Endometrial microvascular endothelial cells (primary cell): ENCODE data around the gene C15orf39. TPM values are rescaled to one million over a fixed set of nuclear protein-coding genes. Genes with fewer than 3 reads are reported as not detected.

Experiments
- in situ Hi-C: cut with HindIII; loops from 2 replicates; pipeline ENCODE4 v1.10.0; 2017; ENCODE audit warnings: low sequenced_read_pairs, low pct_unique_long_range_greater_than_20kb; ENCODE audit errors: inconsistent ontology term
- total RNA-seq: library from RNA; depleted of rRNA; stranded (reverse); fragments of >200 nt; gene quantifications from one replicate; pipeline ENCODE4 v1.2.3, GENCODE V29; 2015; ENCODE audit errors: inconsistent ontology term

Gene C15orf39
- total RNA-seq, 1 donor from 2014 or later, result 16.1 TPM

DNA sequence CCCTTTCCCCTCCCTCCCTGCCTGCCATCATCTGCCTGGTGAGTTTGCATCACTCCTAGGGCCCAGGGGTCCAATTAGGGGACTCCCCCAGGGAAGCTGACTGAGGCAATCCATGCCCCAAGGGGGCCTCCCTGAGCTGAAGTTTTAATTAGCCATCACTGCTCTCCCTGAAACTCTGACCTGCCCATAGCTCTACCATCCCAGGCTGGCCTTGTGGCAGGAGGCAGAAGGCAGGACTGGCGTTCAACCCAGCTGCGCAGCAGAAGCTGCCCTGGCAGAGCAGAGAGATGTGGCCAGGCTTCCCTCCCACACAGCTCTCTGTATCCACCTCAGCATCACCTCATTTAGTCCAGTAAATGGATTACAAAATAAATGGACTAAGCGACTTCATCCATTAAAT lies 7.7 kb upstream of the C15orf39 start:
- in situ Hi-C loops, result no loop called here

DNA sequence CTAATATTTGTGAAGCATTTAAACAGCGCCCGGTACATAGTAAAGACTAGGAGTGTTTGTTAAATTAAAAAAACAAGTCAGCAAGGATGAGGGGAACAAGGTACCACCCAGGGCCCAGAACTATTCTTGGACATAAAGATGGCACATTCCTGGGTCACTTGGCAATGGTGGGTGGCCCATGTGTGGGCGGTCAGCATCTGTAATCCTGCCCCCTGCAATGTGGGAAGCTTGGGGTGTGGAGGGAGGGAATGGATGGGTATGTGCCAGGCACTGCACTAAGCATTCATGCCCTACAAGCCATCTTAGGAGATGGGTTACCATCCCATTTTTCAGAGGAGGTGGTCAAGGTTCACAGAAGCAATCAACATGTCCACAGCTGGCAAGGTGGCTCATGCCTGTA lies 7.3 kb upstream of the C15orf39 start:
- in situ Hi-C loops, result no loop called here

DNA sequence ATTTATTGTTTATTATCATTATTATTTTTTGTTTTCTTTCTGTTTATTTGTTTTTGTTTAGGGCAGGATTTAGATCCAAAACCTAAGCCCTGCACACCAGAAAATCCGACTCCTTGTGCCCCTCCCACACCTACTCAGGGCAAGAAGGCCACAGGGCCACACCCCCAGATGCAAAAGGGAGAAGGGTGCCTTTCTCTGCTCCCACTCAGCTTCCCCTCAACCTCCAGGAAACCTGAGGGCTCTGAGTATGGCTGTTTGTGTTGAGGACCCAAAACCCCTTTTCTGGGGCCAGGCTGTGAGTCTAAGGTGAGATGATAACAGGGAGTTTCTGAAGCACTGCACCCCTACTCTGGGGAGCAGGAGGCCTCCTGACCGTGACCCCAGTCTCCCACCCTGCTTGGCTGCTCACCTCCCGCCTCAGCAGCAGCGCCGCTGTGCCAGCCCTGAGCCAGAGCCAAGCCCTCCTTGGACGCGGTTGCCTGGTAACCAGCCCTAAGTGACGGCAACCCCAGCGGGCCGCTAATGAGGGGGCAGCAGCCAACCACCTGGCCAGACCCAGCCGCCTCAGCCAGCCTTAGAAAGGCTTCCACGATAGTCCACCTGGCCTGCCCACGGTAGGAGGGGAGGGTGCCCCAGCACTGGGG lies 6.4 kb upstream of the C15orf39 start:
- in situ Hi-C loops, result no loop called here

DNA sequence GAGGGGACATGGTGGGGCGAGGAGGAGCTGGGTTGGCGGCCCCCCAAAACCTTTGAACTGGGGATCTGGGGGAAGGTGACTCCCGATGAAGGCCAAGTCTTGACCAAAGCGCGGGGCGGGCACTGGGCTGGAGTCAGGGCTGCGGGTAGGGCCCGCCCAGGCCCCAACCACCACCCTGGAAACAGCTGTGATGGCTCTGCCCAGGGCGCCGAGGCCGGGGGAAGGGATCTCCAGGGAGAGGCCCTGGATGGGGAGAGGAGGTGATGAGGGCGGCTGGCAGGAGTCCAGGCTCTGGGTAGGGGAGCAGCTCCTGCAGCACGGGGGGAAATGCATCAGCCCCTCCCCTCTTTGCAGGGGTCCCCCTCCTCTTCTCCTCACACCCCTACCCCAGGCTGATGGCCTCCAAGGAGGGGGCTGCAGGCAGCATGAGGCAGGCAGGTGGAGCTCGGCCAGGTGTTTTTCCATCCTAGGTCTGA lies 5.9 kb upstream of the C15orf39 start:
- in situ Hi-C loops, result no loop called here

DNA sequence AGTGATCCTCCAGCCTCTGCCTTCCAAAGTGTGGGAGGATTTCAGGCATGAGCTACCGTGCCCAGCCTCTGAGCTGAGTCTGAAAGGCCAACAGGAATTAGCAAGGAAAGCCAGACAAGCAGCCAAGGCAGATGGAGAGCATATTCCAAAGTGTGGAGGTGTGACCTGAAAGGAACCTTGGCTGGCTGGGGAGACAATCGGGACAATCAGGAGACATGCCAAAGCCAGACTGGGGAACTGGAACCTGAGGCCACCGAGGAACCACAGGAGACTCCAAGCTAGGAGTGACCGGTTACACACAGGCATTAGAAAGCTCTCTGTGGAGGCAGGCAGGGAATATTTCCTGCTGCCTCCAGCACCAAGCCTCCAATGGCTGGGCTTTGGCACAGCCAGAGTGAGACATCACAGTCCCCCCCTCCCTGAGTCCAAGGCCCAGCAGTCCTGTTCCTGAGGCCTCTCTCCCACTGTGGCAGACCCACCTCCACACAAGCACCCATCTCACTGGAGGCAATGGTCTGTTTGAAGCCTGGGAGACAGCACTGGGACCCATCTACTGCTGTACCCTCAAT lies 4.5 kb upstream of the C15orf39 start:
- in situ Hi-C loops, result no loop called here

DNA sequence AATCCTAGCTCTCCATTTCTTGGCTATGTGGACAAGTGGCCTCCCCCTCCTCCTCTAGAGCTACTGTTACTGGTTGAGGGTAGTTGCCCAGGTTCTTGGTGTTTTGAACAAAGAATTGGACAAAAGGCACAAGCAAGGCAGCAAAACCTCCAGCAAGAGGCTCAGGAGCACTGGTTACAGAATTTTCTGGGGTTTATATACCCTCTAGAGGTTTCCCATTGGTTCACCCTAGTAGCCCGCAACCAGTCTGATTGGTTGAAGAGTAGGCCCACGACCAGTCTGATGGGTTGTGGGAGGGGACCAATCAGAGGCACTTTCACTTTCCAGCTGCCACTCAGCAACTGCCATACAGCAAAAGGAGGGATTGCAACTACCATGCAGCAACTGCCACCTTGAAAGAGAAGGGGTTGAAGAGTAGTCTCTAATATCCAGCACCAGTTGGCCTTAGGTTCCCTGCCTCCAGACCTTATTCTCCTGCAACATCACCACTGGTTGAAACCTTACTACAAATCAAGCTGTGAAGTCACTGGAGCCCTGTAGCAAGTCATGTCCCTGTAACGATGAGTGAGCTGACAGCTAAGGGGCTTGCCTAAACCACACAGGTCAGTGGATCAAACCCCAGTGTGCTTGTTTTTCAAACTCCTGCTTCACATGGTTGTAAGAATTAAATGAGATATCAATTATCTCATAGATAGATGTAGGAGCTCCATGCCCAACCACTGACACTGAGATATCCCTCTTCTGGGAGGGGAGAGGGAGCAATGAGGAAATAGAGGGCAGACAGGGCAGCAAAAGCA lies 2.9 kb upstream of the C15orf39 start:
- in situ Hi-C loops, result no loop called here

DNA sequence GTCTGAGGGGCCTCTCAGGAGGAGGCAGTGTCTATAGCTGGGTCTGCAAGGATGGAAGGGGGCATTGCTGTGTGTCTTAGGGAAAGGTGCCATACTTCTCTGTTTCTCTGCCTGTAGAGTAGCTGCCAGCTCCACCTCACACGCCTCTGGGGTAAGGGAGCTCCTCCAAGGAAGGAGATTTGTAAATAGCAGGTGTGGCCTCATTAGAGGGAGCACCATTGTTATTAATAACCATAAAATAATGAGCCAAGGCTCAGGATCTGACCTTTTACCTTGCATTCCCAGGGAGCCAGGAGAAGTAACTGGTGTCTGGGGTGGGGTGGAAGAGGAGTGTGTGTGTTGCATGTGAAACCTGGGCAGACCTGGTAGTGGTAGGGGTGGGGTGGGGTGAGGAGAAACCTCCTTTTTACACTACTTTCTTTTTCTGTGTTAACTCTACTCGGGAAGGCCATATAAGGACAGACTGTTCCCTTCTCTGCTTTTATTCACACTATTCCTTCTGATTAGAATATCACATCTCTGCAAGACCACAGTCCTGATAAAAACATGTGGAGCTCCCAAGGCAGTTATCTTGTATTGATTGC lies 2.2 kb upstream of the C15orf39 start:
- in situ Hi-C loops, result no loop called here

DNA sequence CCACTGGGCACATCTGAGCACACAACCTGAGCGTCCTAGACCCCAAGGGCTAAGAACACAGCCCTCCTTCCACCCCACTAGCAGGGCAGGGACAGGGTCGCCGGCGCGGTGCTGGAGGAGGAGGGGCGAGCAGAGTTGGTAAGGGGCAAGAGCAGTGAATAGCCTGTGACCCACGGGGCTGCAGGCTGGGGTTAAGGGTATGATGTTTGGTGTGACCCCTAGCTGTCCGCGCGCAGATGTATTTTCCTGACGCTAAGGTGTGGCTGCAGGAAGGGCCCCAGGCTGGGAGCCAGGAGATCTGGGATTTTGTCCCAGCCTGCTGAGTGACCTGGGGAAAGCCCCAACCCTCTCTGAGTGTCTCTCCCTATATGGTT lies 1.3 kb upstream of the C15orf39 start:
- in situ Hi-C loops, result no loop called here

DNA sequence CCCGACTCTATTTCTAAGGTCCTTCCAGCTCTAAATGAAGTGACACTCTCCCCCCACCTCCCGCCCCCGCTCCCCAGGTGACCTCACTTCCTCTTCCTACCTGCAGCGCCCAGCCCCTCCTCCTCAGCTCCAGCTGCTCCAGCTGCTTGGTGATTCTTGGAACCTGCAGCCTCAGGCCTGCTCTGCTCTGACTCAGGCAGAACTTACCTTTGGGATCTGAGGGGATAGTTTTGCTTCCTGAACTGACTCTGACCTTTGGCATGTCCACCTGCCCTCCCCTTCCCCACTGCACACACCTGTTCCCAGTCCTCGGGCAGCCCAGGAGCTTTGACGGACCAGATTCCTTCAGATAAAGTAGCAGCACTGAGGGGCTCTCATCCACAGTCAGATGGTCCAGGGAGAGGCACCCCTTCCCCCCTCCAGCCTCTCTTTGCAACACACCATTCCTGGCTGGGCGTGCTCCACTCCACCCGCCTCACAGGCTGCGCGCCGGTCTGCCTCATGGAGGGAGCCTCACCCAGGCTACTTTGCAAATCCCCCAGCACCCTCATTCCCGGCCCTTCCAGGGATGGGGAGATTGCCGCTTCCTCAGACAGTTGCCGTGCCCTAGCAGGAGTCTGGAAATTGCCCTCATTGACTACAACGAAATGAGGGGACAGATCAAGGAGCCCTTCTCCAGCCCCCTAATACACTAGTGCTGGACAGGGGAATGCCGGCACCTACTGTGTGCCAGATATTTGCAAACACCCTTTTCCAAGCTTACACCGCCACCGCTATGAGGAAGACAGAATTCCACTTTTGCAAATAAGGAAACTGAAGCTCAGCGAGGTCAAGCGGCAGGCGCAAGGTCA lies 692 bp upstream of the C15orf39 start:
- in situ Hi-C loops, result no loop called here

DNA sequence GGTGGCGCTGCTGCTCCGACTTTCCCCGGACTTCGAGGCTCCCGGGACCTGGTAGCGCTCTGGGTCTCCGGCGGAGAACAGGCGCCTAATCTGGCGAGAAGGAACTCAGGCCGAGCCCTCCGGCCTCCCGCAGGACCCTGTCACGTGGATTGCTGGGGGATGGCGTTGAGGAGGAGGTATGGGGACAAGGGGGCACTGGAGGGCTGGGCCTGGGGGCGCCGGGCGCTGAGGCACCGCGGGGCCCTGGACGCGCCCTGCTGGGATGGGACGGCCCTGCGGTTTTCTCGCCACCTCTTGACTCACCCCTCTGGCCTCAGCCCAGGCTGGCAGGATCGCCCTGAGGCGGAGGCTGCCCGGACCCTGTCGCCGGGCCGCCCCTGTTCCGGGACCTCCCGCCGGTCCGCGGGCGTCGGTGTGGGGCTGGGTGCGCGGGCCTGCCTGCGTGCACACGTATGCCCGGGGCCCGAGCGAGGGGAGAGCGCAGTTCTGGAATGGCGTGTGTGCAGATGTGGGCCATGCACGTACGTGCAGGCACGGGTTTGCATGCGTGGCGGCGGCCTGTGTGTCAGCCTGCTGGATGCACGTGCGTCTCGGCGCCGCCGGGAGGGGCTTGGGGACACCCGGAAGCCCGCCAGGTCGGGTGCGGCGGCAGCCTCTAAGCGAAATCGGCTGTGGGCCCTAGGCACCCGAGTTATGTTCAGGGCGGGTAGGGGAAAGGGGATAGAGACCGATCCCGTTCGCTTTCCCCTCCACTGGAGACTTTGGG lies 752 bp downstream of the C15orf39 start:
- in situ Hi-C loops, result no loop called here

DNA sequence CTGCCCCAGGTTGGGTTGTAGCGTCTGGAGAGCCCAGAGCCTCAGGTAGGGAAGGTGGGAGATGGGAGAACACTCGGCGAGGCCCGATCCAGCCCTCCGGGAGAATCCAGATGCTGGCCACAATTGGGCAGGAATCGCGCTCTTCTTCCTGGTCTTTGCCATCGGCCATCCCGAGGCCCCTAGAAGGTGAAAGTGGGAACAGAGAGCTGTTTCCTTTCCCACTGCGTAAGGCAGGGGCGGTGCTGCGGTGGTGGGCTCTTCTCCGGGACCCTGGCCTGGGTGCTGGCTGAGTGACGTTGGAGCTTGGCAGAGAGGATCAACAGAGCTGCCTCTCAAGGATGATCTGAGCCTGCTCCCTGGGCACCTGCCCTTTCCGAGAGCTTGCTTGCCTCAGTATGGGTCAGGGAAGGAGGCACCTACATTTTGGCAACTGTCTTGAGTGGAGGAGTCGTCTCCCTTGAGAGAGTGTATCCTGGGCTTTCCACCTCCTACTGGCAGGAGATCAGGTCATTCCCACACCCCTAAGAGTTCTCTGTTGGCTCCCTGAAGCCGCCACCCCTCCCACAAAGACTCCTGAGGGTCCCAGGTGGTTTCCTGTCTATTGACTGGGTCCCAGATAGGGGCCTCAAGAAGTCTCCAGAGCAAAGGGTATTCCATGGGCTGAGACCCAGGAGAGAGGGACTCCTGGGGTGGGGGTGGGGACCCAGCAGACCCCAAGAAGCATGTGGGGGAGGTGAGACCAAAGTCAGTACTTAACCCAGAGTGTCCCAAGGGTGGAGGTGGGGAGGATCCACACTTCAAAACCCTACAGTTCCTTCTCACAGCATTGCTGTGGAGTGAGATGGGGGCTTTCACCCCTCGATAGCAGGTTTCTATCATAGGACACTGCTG lies 1.6 kb downstream of the C15orf39 start:
- in situ Hi-C loops, result no loop called here

DNA sequence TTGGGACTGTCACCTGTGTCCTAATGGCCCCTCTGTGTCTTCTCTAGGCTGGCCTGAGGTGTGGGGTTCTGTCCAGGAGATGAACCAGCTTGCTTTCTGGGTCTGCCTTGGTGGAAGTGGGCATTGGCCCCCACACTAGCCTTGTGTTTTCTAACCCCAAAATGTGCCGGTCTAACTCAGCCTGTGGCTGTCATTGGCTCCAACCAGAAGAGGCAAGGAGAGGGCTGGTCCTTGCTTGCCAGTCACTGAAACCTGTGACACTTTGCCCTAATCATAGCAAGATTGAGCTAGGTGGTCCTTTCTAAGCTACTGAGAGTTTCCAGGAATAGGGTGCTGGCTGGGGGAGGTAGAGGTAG lies 2.2 kb downstream of the C15orf39 start:
- in situ Hi-C loops, result no loop called here

DNA sequence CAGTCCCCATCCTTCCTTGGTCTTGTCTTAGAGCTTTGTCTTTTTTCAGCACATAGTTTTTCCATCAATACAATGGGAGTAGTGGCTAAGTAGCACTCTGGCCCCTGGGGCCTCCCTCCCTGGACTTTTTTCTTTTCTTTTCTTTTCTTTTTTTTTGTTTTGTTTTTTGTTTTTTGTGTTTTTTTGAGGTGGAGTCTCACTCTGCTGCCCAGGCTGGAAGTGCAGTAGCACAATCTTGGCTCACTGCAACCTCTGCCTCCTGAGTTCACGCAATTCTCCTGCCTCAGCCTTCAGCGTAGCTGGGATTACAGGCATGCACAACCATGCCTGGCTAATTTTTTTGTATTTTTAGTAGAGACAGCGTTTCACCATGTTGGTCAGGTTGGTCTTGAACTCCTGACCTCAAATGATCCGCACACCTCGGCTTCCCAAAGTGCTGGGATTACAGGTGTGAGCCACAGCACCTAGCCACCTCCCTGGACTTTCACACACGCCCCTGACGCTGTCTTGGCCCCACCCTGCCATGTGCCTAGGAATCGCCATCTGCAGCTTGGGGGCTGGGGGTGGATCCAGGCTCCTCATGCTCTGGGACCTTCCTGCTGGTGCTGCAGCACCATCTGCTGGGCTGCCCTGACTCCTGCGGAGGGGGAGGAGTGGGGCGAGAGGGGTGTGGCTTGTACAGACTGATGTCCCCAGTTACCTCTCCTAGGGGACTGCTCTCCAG lies 2.8 kb downstream of the C15orf39 start:
- in situ Hi-C loops, result no loop called here

DNA sequence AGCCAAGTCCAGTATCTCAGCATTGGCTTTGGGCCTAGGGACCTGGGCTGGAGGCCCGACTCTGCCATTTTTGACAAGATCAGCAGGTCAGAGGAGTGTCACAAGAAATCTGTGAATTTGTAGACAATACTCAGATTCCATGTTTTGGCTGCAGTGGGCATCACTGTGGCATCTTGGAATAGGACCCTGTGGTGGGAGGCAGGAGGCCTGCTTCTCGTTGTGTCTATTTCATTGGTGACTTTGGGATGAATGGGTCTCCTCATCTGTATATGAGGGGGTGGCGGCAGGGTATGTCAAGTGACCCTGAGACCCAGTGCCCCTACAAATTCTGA lies 3.3 kb downstream of the C15orf39 start:
- in situ Hi-C loops, result no loop called here

DNA sequence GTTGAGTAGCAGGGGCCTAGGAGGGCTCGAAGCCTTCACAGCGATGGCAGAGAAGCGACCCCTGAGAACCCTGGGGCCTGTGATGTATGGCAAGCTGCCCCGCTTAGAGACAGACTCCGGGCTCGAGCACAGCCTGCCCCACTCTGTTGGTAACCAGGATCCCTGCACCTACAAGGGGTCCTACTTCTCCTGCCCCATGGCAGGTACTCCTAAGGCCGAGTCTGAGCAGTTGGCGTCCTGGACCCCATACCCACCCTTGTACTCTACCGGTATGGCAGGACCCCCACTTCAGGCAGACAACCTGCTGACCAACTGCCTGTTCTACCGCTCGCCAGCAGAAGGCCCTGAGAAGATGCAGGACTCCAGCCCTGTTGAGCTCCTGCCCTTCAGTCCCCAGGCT lies 4.3 kb downstream of the C15orf39 start:
- in situ Hi-C loops, result no loop called here

DNA sequence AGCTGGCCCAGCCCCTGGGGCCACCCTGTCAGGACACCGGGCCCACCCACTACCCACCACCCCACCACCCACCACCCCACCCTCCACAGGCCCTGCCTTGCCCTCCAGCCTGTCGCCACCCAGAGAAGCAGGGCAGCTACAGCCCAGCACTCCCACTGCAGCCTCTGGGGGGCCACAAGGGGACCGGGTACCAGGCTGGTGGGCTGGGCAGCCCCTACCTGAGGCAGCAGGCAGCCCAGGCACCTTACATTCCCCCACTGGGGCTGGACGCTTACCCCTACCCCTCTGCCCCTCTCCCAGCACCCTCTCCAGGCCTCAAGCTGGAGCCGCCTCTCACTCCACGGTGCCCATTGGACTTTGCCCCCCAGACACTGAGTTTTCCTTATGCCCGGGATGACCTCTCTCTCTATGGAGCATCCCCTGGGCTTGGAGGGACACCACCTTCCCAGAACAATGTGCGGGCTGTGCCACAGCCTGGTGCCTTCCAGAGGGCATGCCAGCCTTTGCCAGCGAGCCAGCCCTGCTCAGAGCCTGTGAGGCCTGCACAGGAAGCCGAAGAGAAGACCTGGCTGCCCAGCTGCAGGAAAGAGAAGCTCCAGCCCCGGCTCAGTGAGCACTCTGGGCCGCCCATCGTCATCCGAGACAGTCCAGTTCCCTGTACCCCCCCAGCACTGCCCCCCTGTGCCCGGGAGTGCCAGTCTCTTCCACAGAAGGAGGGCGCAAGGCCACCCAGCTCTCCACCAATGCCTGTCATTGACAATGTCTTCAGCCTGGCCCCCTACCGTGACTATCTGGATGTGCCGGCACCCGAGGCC lies 5.3 kb downstream of the C15orf39 start:
- in situ Hi-C loops, result no loop called here
